Lung (tissue), 12 donors: Measurements from ENCODE around the gene ZNF410. TPM values are rescaled to one million over a fixed set of nuclear protein-coding genes. Genes with fewer than 3 reads are reported as not detected.

Experiments
- ATAC-seq: fragments of 200-7000 bp; cut with Tn5 transposase; one replicate; pipeline ENCODE4 v1.9.1; 2020; ENCODE audit warnings: moderate number of reproducible peaks; ENCODE audit not compliant: insufficient read depth, low FRiP score
- DNase-seq, 3 donors: peaks; one replicate each; pipeline ENCODE4 v3.0.0-alpha.2; 2013 to 2017
- H3K27ac ChIP-seq, 2 donors: one replicate each; pipeline ENCODE4 v1.5.1; 2013; ENCODE audit warnings: mild to moderate bottlenecking in 2 of 2, moderate library complexity in 2 of 2, control low read depth in 1 of 2, inconsistent platforms in 1 of 2, low read depth in 1 of 2, low read length in 1 of 2
- H3K27me3 ChIP-seq, 3 donors: one replicate each; pipeline ENCODE4 v1.5.1; 2013; ENCODE audit warnings: low read length in 2 of 3; ENCODE audit not compliant: control insufficient read depth in 3 of 3, insufficient read depth in 3 of 3
- H3K36me3 ChIP-seq, 4 donors: one replicate each; pipeline ENCODE4 v1.5.1; 2013; ENCODE audit warnings: low read length in 4 of 4, mild to moderate bottlenecking in 1 of 4, moderate library complexity in 1 of 4; ENCODE audit not compliant: control insufficient read depth in 4 of 4, insufficient read depth in 4 of 4
- H3K4me1 ChIP-seq, 5 donors: one replicate each; pipeline ENCODE4 v1.5.1; 2013; ENCODE audit warnings: low read length in 5 of 5, mild to moderate bottlenecking in 2 of 5, moderate library complexity in 1 of 5; ENCODE audit not compliant: control insufficient read depth in 5 of 5, insufficient read depth in 5 of 5
- H3K4me3 ChIP-seq: one replicate; pipeline ENCODE4 v1.5.1; 2013; ENCODE audit warnings: mild to moderate bottlenecking, control low read depth, moderate library complexity
- H3K9ac ChIP-seq, 2 donors: one replicate each; pipeline ENCODE4 v1.5.1; 2013; ENCODE audit warnings: low read length in 2 of 2, control low read depth in 1 of 2; ENCODE audit not compliant: insufficient read depth in 1 of 2
- H3K9me3 ChIP-seq, 4 donors: one replicate each; pipeline ENCODE4 v1.5.1; 2013; ENCODE audit warnings: low read length in 3 of 4, mild to moderate bottlenecking in 1 of 4, moderate library complexity in 1 of 4; ENCODE audit not compliant: control insufficient read depth in 4 of 4, insufficient read depth in 3 of 4
- WGBS, 2 donors: extraction: QIAGEN DNeasy Blood & Tissue Kit; methylation state at CpG; one replicate each; pipeline ENCODE4 v1.1.7; 2013; 5-methylcytosine and 5-hydroxymethylcytosine counted together
- polyA plus RNA-seq, 2 donors: library from polyadenylated mRNA; stranded (reverse); fragments of 200-250 nt; gene quantifications; one replicate each; pipeline ENCODE4 v1.2.1, GENCODE V29; 2013
- total RNA-seq, 2 donors: library from RNA; depleted of rRNA in 1 of 2; stranded (reverse); fragments of >200 nt in 1 of 2; gene quantifications; one replicate each; pipeline ENCODE4 v1.2.1, GENCODE V29; 2014 to 2021
- TF ChIP-seq, protein P1 (sequence below): IDR thresholded peaks from 2 replicates; pipeline ENCODE4 v1.5.1; 2012; ENCODE audit warnings: mild to moderate bottlenecking; ENCODE audit errors: control extremely low read depth, extremely low read depth
- donor health status: control.
- donor health status: control.
- donor health status: Bipolar disorder and iron deficiency.
- donor health status: healthy.
- donor health status: DM: yes; HTN: yes; CAD: no.

ZNF410 gene
- total and polyA plus RNA-seq, 4 donors, result 31.5 to 76.1 (median 35.4) TPM

DNA sequence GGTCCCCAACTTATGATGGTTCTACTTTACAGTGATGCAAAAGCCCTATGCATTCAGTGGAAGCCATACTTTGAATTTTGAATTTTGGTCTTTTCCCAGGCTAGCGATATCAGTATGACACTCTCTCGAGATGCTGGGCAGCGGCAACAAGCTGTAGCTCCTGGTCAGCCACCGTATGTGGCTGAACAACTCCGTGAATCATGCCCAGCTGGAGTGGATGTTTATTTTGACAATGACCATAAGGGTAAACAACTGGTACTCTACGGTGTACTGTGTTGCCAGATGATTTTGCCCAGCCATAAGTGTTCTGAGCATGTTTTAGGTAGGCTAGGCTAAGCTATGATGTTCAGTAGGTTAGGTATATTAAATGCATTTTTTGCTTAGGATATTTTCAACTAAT, 8.2 kb upstream of the ZNF410 start:
- Histone ChIP-seq H3K9me3 (no peaks in the 10 kb centered on the region), H3K4me3 (no peak overlapping the region), H3K27ac (peak overlapping the region in 1 of 2 donors; percentile 20), H3K36me3 (peaks cover 0 to 4% (median 1%) of the 10 kb centered on the region in 4 donors), H3K4me1 (no peaks in the 10 kb centered on the region), H3K27me3 (no peaks in the 10 kb centered on the region), H3K9ac (no peak overlapping the region)
- ATAC-seq (no peak), DNase-seq (no peak)
- TF ChIP-seq, protein P1, sequence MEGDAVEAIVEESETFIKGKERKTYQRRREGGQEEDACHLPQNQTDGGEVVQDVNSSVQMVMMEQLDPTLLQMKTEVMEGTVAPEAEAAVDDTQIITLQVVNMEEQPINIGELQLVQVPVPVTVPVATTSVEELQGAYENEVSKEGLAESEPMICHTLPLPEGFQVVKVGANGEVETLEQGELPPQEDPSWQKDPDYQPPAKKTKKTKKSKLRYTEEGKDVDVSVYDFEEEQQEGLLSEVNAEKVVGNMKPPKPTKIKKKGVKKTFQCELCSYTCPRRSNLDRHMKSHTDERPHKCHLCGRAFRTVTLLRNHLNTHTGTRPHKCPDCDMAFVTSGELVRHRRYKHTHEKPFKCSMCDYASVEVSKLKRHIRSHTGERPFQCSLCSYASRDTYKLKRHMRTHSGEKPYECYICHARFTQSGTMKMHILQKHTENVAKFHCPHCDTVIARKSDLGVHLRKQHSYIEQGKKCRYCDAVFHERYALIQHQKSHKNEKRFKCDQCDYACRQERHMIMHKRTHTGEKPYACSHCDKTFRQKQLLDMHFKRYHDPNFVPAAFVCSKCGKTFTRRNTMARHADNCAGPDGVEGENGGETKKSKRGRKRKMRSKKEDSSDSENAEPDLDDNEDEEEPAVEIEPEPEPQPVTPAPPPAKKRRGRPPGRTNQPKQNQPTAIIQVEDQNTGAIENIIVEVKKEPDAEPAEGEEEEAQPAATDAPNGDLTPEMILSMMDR, result no peak
- WGBS, 2 donors, result 69 to 88% methylated on average over 6 of the region's 6 CpGs

DNA sequence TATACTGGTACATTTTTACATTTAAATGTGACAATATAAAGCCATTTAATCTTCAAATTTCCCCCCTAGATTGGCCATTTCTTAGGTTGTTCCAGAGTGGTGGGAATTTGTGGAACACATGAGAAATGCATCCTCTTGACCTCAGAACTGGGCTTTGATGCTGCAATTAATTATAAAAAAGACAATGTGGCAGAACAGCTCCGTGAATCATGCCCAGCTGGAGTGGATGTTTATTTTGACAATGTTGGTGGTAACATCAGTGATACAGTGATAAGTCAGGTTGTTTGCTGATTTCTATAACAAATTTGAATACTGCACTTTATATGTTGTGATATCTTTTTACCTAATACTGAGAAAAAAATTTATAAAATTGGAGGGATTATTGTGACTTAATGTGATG, 7.6 kb upstream of the ZNF410 start:
- TF ChIP-seq, protein P1, result no peak
- Histone ChIP-seq H3K27ac (no peak overlapping the region), H3K27me3 (no peaks in the 10 kb centered on the region), H3K4me1 (no peaks in the 10 kb centered on the region), H3K9ac (no peak overlapping the region), H3K9me3 (no peaks in the 10 kb centered on the region), H3K4me3 (no peak overlapping the region), H3K36me3 (peaks cover 0 to 4% (median 1%) of the 10 kb centered on the region in 4 donors)
- no peak for DNase-seq
- ATAC-seq, result no peak
- 65 to 79% methylated on average over 1 of the region's 1 CpG for WGBS, 2 donors

DNA sequence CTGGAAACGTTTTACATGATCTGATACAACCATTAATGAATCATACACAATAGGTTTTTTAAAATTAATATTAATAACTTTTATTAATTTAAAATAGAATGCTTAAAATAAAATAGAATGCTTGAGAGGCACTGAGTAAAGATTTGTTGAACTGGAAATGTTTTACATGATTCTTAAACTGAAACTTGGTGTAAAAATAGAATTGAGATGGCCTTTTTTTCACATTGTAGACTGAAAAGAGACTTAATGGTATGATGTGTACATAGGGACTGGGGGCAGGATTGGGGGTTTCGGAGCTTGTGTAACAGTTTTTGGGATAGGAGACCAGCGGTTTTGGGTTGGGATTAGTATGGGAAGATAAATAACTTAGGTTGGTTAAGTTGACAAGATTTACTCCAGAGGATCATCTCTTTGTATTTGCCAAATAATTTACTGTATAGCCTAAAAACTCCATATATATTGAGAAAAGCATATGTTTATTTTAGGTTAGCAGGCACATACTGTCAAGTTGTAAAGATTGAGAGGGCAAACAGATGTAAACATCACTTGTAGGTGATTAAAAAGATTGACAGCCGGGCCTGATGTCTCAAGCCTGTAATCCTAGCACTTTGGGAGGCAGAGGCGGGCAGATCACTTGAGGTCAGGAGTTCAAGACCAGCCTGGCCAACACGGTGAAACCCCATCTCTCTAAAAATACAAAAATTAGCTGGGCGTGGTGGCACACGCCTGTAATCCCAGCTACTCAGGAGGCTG, 2.0 kb upstream of the ZNF410 start:
- H3K9ac ChIP-seq, result no peak overlapping the region
- DNase-seq, result no peak
- no peaks in the 10 kb centered on the region for H3K27me3 ChIP-seq
- 82 to 87% methylated on average over 8 of the region's 8 CpGs for WGBS, 2 donors
- peaks cover 0 to 16% (median 11%) of the 10 kb centered on the region in 5 donors for H3K4me1 ChIP-seq
- no peak overlapping the region for H3K4me3 ChIP-seq
- no peak overlapping the region for H3K27ac ChIP-seq
- H3K36me3 ChIP-seq, result peaks cover 0 to 4% (median 0%) of the 10 kb centered on the region in 4 donors
- no peak for ATAC-seq
- no peaks in the 10 kb centered on the region for H3K9me3 ChIP-seq
- TF ChIP-seq, protein P1, result no peak
